NCI-H1417 (cell line): ENCODE results near the gene EFEMP2.
A peak's percentile ranks its signal among the peaks of the same experiment; 100 is the strongest.
"Not testable (repeated sequence)": the region's sequence is repeated elsewhere in the genome, so short reads cannot be mapped to it uniquely, and the experiment has no call there.

ENCODE experiments used
- DNase-seq, 3 experiments: peaks; one replicate each; lab custom pipeline; 2025; lab: John Stamatoyannopoulos, UW

The EFEMP2 gene

GRCh38 chr11:65900125-65900898, 27.7 kb upstream of the EFEMP2 start, which contains the start of gene FOSL1:
TSS of gene FOSL1 (minus strand) at chr11:65900388. CDS start at chr11:65900339, 49 bp downstream.
- DNase-seq, result peak; percentile 59 to 84 (median 83)

- DNase-seq, result no peak
Observed at GRCh38 chr11:65899356-65900124, 26.9 kb upstream of the EFEMP2 start.

GRCh38 chr11:65898656-65899355, 26.2 kb upstream of the EFEMP2 start:
- DNase-seq, result no peak

- no peak for DNase-seq
Observed at GRCh38 chr11:65897020-65897471, 24.4 kb upstream of the EFEMP2 start.

GRCh38 chr11:65896034-65896999, 23.7 kb upstream of the EFEMP2 start:
- DNase-seq, result no peak

- no peak for DNase-seq
Observed at GRCh38 chr11:65895482-65895981, 22.9 kb upstream of the EFEMP2 start.

- DNase-seq, result no peak
Observed at GRCh38 chr11:65894034-65894591, 21.5 kb upstream of the EFEMP2 start.

- no peak for DNase-seq
Observed at GRCh38 chr11:65892661-65893317, 20.2 kb upstream of the EFEMP2 start.

- DNase-seq, result not testable (repeated sequence)
Observed at GRCh38 chr11:65892137-65892540, 19.5 kb upstream of the EFEMP2 start.

- DNase-seq, result peak in 1 of 3 experiments; percentile 30
Observed at GRCh38 chr11:65891219-65892136, 18.9 kb upstream of the EFEMP2 start.

- peak; percentile 97 to 99 (median 98) for DNase-seq
Observed at GRCh38 chr11:65890324-65891218, 18.0 kb upstream of the EFEMP2 start, which contains the start of gene CCDC85B. TSS of gene CCDC85B (plus strand) at chr11:65890673. CDS start at chr11:65890784, 111 bp downstream.

- peak; percentile 94 to 98 (median 97) for DNase-seq
Observed at GRCh38 chr11:65888163-65888814, 15.7 kb upstream of the EFEMP2 start, which contains the start of gene FIBP. TSS of gene FIBP (minus strand) at chr11:65888471. CDS start at chr11:65888418, 53 bp downstream.

- no peak for DNase-seq
Observed at GRCh38 chr11:65887723-65888162, 15.1 kb upstream of the EFEMP2 start.

- peak in 1 of 3 experiments; percentile 44 for DNase-seq
Observed at GRCh38 chr11:65886826-65887722, 14.5 kb upstream of the EFEMP2 start.

- no peak for DNase-seq
Observed at GRCh38 chr11:65885808-65886536, 13.4 kb upstream of the EFEMP2 start.
